GM12878 (cell line): ENCODE measurements around the gene STAT3. TPM values are rescaled to one million over a fixed set of nuclear protein-coding genes. Genes with fewer than 3 reads are reported as not detected.

ENCODE experiments used
- ATAC-seq: fragments of 200-7000 bp; cut with Tn5 transposase; 3 replicates; pipeline ENCODE4 v1.9.1; 2020; ENCODE audit warnings: mild to moderate bottlenecking, moderate library complexity
- BruUV-seq: library from RNA; stranded (reverse); fragments of 400-500 nt; replicated peaks from 2 replicates; lab custom pipeline; 2021; lab: Mats Ljungman, UMichigan
- CTCF ChIA-PET: fragments of 300-600 bp; sonication (Branson Sonifier 250); formaldehyde crosslinking; extraction: SDS; loops from one replicate; lab custom pipeline; 2021; ENCODE audit warnings: inconsistent platforms; lab: Yijun Ruan, JAX
- POLR2A ChIA-PET: fragments of 350-600 bp; formaldehyde crosslinking; extraction: SDS; loops from one replicate; lab custom pipeline; 2021; ENCODE audit warnings: inconsistent platforms; lab: Charles Lee
- RAD21 ChIA-PET: fragments of 300-600 bp; sonication (Branson Sonifier 250); formaldehyde crosslinking; loops from one replicate; lab custom pipeline; 2023; ENCODE audit warnings: antibody characterized with exemption; ENCODE audit not compliant: unreplicated experiment; lab: Charles Lee
- SMC1A ChIA-PET: fragments of 300-600 bp; sonication (Branson Sonifier 250); formaldehyde crosslinking; loops from one replicate; lab custom pipeline; 2023; ENCODE audit not compliant: unreplicated experiment, uncharacterized antibody; lab: Charles Lee
- DNase-seq: peaks from one replicate; pipeline ENCODE4 v3.0.0-alpha.2; 2011; ENCODE audit warnings: low read depth, low spot score
- FAIRE-seq: peaks from 3 replicates; lab custom pipeline; 2011; peaks lifted over from hg19 to GRCh38; lab: Jason Lieb, UNC
- H2AFZ ChIP-seq: 2 replicates; pipeline ENCODE4 v1.6.0; 2011; ENCODE audit warnings: low read depth, low read length, control low read depth; ENCODE audit not compliant: control insufficient read depth
- H3K27ac ChIP-seq: 2 replicates; pipeline ENCODE4 v1.5.1; 2011; ENCODE audit warnings: control low read depth; ENCODE audit not compliant: control insufficient read depth, insufficient read depth
- H3K27me3 ChIP-seq, 2 experiments: replicated peaks in 1 of 2; 2 replicates each; pipeline versions ENCODE4 v1.6.0 to v1.6.1; 2011; ENCODE audit warnings: low read length in 1 of 2; ENCODE audit not compliant: control insufficient read depth in 2 of 2, insufficient read depth in 2 of 2
- H3K36me3 ChIP-seq, 2 experiments: 2 replicates each; pipeline ENCODE4 v1.5.1; 2011; ENCODE audit warnings: low read length in 1 of 2; ENCODE audit not compliant: control insufficient read depth in 2 of 2, insufficient read depth in 2 of 2
- H3K4me1 ChIP-seq: 2 replicates; pipeline ENCODE4 v1.6.1; 2011; ENCODE audit warnings: mild to moderate bottlenecking, low read length, moderate library complexity, mixed read lengths; ENCODE audit not compliant: control insufficient read depth, insufficient read depth
- H3K4me2 ChIP-seq: 2 replicates; pipeline ENCODE4 v1.6.0; 2011; ENCODE audit warnings: control low read depth; ENCODE audit not compliant: control insufficient read depth, insufficient read depth
- H3K4me3 ChIP-seq: fragments of 200-600 bp; sonication (generic); 2 replicates; pipeline ENCODE4 v1.5.1; 2016
- H3K79me2 ChIP-seq: 2 replicates; pipeline ENCODE4 v1.6.0; 2011; ENCODE audit warnings: low read length; ENCODE audit not compliant: control insufficient read depth, insufficient read depth
- H3K9ac ChIP-seq: 2 replicates; pipeline ENCODE4 v1.8.0; 2011; ENCODE audit warnings: low read length, control low read depth, mixed read lengths; ENCODE audit not compliant: control insufficient read depth, insufficient read depth
- H3K9me3 ChIP-seq: replicated peaks from 3 replicates; pipeline ENCODE4 v1.5.1; 2011; ENCODE audit warnings: mild to moderate bottlenecking, low read length; ENCODE audit not compliant: control insufficient read depth, insufficient read depth
- H4K20me1 ChIP-seq: 2 replicates; pipeline ENCODE4 v1.6.0; 2011; ENCODE audit not compliant: control insufficient read depth, insufficient read depth
- MXI1 ChIP-seq: fragments of 150-350 bp; IDR thresholded peaks from 2 replicates; pipeline ENCODE4 v1.6.1; 2011; ENCODE audit warnings: low read depth, mild to moderate bottlenecking, inconsistent platforms, low read length, improper control_type of control experiment
- RBBP5 ChIP-seq: fragments of 200-600 bp; sonication (generic); conservative IDR thresholded peaks from 2 replicates; pipeline ENCODE4 v1.6.1; 2016
- SIN3A ChIP-seq: IDR thresholded peaks from 2 replicates; pipeline ENCODE4 v1.6.1; 2012; ENCODE audit warnings: low read depth, low read length, improper control_type of control experiment
- SKIL ChIP-seq: fragments of 450-650 bp; IDR thresholded peaks from 2 replicates; pipeline ENCODE4 v1.6.1; 2017; ENCODE audit warnings: mild to moderate bottlenecking, low read depth, inconsistent platforms; ENCODE audit not compliant: poor library complexity, severe bottlenecking
- WGBS: methylation state at CpG from one replicate; pipeline ENCODE4 v1.1.6; 2016; ENCODE audit warnings: low lambda C conversion rate; ENCODE audit not compliant: insufficient replicate concordance, insufficient coverage; ENCODE audit errors: missing lambda C conversion rate; 5-methylcytosine and 5-hydroxymethylcytosine counted together
- in situ Hi-C: fragments of 300-500 bp; cut with MboI; formaldehyde crosslinking; loops from 9 replicates; pipeline ENCODE4 v1.14.3; 2018; ENCODE audit warnings: mixed read lengths
- intact Hi-C: fragments of 100-400 bp; cut with micrococcal nuclease; formaldehyde crosslinking; loops from one replicate; pipeline ENCODE4 v1.14.2; 2022; ENCODE audit not compliant: unreplicated experiment
- polyA plus RNA-seq, 11 experiments: library from polyadenylated mRNA; depleted of rRNA in 4 of 11; unstranded in 6 of 11; stranded (reverse) in 5 of 11; fragments of >200 nt; fragmentation: Nextera tagmentation in 4 of 11; fragmentation: Illumina TruSeq in 1 of 11; extraction: Ambion mirVana in 4 of 11; extraction: Trizol in 1 of 11; gene quantifications; 1 replicate in 1 of 11; 2 replicates in 10 of 11; pipeline versions ENCODE4 v1.2.1 to v1.2.3, GENCODE V29; 2011 to 2016; ENCODE audit warnings: inconsistent platforms in 2 of 11, missing spikeins in 2 of 11, low read depth in 1 of 11
- total RNA-seq, 4 experiments: library from RNA; depleted of rRNA in 3 of 4; stranded (reverse); fragments of >200 nt in 3 of 4; fragmentation: Illumina TruSeq in 1 of 4; extraction: Trizol in 1 of 4; gene quantifications; 2 replicates each; pipeline versions ENCODE4 v1.2.1 to v1.2.3, GENCODE V29; 2013 to 2021

The STAT3 gene
- total and polyA plus RNA-seq, 10 of the 15 experiments (the other 5 are each of a cell fraction or from before 2014, with no cell fraction given), result 18.4 to 96.4 (median 60.9) TPM

- peaks cover 9% of the 10 kb centered on the region for H3K4me1 ChIP-seq
- no peaks in the 10 kb centered on the region for H3K27me3 ChIP-seq
- peak overlapping the region; percentile 95 for H3K27ac ChIP-seq
- H4K20me1 ChIP-seq, result no peaks in the 10 kb centered on the region
- under 1% methylated on average over 7 of the region's 8 CpGs for WGBS
- H3K4me3 ChIP-seq, result peak overlapping the region; percentile 91
- H3K9me3 ChIP-seq, result no peaks in the 10 kb centered on the region
- no peaks in the 10 kb centered on the region for H3K36me3 ChIP-seq
- peaks cover 57% of the 10 kb centered on the region for H3K79me2 ChIP-seq
- peak overlapping the region; percentile 64 for H3K4me2 ChIP-seq
- ChIA-PET SMC1A (interaction anchor here (0.6 to 3.6 kb wide), 4 partner anchors 12 to 50 kb away, joined by 3 to 32 read pairs (median 28); no protein-coding TSS in a partner anchor), POLR2A (interaction anchor here (0.7 to 3.6 kb wide), 2 partner anchors 8 to 47 kb away, joined by 6 to 29 read pairs; no protein-coding TSS in a partner anchor), RAD21 (interaction anchor here (1.2 to 3.4 kb wide), 2 partner anchors 46 to 75 kb away, joined by 4 to 21 read pairs; no protein-coding TSS in a partner anchor), CTCF (interaction anchor here (1.7 to 3.4 kb wide), 4 partner anchors 16 to 191 kb away, joined by 4 to 31 read pairs (median 12); partner anchors contain the start of gene PSMC3IP)
- in situ Hi-C loops (no loop called here), intact Hi-C loops (loop anchor here (5.0 kb wide), 2 partner anchors 50 to 65 kb away; no protein-coding TSS in a partner anchor)
- BruUV-seq, result TSS peak; percentile 62
- H3K9ac ChIP-seq, result peak overlapping the region; percentile 94
- ATAC-seq (no peak), DNase-seq (no peak), FAIRE-seq (no peak)
- peak; percentile 51; the same call in 1 of the 2 replicates for TF ChIP-seq MXI1
- TF ChIP-seq SIN3A, result 0 out of 2 replicates have a peak, but pooled peaks have one; percentile 42
- no peak for TF ChIP-seq RBBP5
- TF ChIP-seq SKIL, result peak; percentile 35
- H2AFZ ChIP-seq, result no peak overlapping the region
These were observed 1.2 kb downstream of the STAT3 start for GRCh38 chr17:42386777-42387657.
